ENCODE data around the gene CHORDC1.

CHORDC1 gene

DNA sequence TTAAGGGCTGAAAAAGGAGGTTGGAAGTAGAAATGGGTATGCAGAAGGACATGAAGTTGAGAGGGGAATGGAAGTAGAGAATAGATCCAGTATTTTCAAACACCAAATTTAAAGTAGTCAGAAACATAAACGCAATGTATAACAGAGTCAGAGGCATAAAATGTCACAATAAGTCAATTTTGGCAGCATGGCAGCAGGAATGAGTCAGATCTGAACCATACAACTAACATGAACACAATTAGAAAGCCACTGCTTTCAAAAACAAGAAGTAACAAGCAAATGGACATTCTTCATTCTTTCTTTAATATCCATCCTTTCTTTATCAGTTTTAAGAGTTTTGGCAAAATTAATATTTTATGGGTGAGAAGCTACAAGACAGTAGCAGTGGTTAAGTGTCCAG lies 2.5 kb downstream of the CHORDC1 start:
- H3K27ac ChIP-seq (ENCODE audit: poor library complexity, severe bottlenecking) = no peak overlapping the region
- no peak for DNase-seq (ENCODE audit: low spot score)
- H3K9me3 ChIP-seq (ENCODE audit: severe bottlenecking) = no peaks in the 10 kb centered on the region
- H3K4me3 ChIP-seq (ENCODE audit: severe bottlenecking) = peak overlapping the region; percentile 72
- H3K27me3 ChIP-seq (ENCODE audit: insufficient read depth, poor library complexity, severe bottlenecking) = no peaks in the 10 kb centered on the region
- H3K36me3 ChIP-seq (ENCODE audit: low read depth) = peaks cover 30% of the 10 kb centered on the region
- TF ChIP-seq, protein P1, sequence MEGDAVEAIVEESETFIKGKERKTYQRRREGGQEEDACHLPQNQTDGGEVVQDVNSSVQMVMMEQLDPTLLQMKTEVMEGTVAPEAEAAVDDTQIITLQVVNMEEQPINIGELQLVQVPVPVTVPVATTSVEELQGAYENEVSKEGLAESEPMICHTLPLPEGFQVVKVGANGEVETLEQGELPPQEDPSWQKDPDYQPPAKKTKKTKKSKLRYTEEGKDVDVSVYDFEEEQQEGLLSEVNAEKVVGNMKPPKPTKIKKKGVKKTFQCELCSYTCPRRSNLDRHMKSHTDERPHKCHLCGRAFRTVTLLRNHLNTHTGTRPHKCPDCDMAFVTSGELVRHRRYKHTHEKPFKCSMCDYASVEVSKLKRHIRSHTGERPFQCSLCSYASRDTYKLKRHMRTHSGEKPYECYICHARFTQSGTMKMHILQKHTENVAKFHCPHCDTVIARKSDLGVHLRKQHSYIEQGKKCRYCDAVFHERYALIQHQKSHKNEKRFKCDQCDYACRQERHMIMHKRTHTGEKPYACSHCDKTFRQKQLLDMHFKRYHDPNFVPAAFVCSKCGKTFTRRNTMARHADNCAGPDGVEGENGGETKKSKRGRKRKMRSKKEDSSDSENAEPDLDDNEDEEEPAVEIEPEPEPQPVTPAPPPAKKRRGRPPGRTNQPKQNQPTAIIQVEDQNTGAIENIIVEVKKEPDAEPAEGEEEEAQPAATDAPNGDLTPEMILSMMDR (IDR thresholded peaks at IDR 0.05; ENCODE audit: poor library complexity, severe bottlenecking) = no peak
- peak; percentile 35; the same call in 1 of the 3 replicates for ATAC-seq (ENCODE audit: low read depth)
- peaks cover 26% of the 10 kb centered on the region for H3K4me1 ChIP-seq (ENCODE audit: insufficient read depth, poor library complexity, severe bottlenecking)

DNA sequence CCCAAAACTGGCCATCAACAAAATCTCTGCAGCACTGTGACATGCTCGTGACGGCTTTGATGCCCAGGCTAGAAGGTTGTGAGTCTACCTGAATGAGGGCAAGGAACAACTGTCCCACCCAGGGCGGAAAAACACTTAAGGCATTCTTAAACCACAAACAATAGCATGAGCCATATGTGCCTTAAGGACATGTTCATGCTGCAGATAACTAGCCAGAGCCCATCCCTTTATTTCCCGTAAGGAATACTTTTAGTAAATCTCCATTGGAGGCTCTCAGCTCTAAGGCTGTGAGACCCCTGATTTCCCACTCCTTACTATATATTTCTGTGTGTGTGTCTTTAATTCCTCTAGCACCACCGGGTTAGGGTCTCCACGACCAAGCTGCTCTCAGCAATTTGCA lies 3.4 kb downstream of the CHORDC1 start:
- H3K27me3 ChIP-seq (ENCODE audit: insufficient read depth, poor library complexity, severe bottlenecking) = no peaks in the 10 kb centered on the region
- H3K4me1 ChIP-seq (ENCODE audit: insufficient read depth, poor library complexity, severe bottlenecking) = peaks cover 26% of the 10 kb centered on the region
- TF ChIP-seq, protein P1 (IDR thresholded peaks at IDR 0.05; ENCODE audit: poor library complexity, severe bottlenecking) = no peak
- no peak overlapping the region for H3K4me3 ChIP-seq (ENCODE audit: severe bottlenecking)
- no peak for ATAC-seq (ENCODE audit: low read depth)
- peaks cover 40% of the 10 kb centered on the region for H3K36me3 ChIP-seq (ENCODE audit: low read depth)
- H3K27ac ChIP-seq (ENCODE audit: poor library complexity, severe bottlenecking) = no peak overlapping the region
- H3K9me3 ChIP-seq (ENCODE audit: severe bottlenecking) = no peaks in the 10 kb centered on the region
- no peak for DNase-seq (ENCODE audit: low spot score)

DNA sequence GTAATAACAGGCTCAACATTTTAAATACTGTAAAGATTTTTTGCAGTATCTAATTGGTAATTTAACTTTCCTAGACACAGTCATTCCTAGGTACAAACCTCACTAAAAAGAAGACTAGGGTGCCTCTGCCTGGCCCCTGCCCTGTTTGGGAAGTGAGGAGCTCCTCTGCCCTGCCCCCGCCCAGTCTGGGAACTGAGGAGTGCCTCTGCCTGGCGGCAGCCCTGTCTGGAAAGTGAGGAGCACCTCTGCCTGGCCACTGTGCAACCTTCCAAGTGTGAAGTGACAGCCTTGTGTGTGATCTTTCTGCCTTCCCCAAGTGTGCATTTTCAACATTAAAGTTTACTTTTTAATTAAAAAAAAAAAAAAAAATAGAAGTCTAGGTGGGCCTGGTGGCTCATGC lies 4.2 kb downstream of the CHORDC1 start:
- ATAC-seq (ENCODE audit: low read depth) = no peak
- Histone ChIP-seq H3K36me3 (ENCODE audit: low read depth) (peaks cover 48% of the 10 kb centered on the region), H3K4me1 (ENCODE audit: insufficient read depth, poor library complexity, severe bottlenecking) (peaks cover 20% of the 10 kb centered on the region)

DNA sequence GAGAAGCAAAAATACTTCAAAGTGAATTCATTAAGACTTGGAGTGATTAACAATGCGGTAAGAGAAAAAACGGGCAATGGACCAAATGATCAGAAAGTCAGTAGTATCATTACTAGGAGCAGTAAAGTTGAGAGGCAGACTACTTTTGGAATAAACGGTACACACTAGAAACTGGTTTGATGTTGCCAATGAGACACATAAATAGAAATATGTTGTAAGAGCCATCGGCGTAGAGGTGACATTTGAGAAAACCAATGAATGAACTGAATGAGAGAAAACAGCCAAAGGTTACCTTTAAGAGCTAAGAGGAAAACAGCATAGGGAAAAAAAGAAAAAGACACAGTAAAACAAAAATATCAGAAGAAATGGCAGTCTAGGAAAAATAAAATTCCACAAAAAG lies 6.2 kb downstream of the CHORDC1 start:
- Histone ChIP-seq H3K4me1 (ENCODE audit: insufficient read depth, poor library complexity, severe bottlenecking) (peaks cover 20% of the 10 kb centered on the region), H3K36me3 (ENCODE audit: low read depth) (peaks cover 67% of the 10 kb centered on the region), H3K4me3 (ENCODE audit: severe bottlenecking) (no peak overlapping the region), H3K9me3 (ENCODE audit: severe bottlenecking) (no peaks in the 10 kb centered on the region), H3K27ac (ENCODE audit: poor library complexity, severe bottlenecking) (no peak overlapping the region), H3K27me3 (ENCODE audit: insufficient read depth, poor library complexity, severe bottlenecking) (no peaks in the 10 kb centered on the region)
- ATAC-seq (ENCODE audit: low read depth) (no peak), DNase-seq (ENCODE audit: low spot score) (no peak)
- TF ChIP-seq, protein P1 (IDR thresholded peaks at IDR 0.05; ENCODE audit: poor library complexity, severe bottlenecking) = no peak

More for the DNA sequence above, 4.2 kb downstream of the CHORDC1 start:
- DNase-seq (ENCODE audit: low spot score) = no peak
- no peaks in the 10 kb centered on the region for H3K9me3 ChIP-seq (ENCODE audit: severe bottlenecking)
- H3K27ac ChIP-seq (ENCODE audit: poor library complexity, severe bottlenecking) = no peak overlapping the region
- TF ChIP-seq, protein P1 (IDR thresholded peaks at IDR 0.05; ENCODE audit: poor library complexity, severe bottlenecking) = no peak
- no peaks in the 10 kb centered on the region for H3K27me3 ChIP-seq (ENCODE audit: insufficient read depth, poor library complexity, severe bottlenecking)
- H3K4me3 ChIP-seq (ENCODE audit: severe bottlenecking) = no peak overlapping the region

DNA sequence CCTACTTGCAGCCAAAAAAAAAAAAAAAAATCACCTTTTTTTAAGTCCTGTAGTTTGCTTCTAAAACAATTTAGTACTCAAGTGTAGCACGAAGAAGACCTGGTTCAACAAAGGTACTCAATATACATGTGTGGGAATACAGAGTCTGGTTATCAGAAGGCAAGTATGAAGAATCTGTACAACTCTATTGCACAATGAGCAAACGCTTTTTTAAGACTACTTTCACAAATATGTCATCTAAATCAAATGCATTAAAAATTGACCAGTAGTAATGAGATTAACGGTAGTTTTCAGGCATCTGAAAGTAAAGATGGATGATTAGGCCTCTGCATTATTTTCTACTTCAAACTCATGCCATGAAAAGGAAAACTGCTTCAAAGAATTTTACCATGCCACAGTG lies 9.5 kb downstream of the CHORDC1 start:
- Histone ChIP-seq H3K36me3 (ENCODE audit: low read depth) (peaks cover 90% of the 10 kb centered on the region), H3K27me3 (ENCODE audit: insufficient read depth, poor library complexity, severe bottlenecking) (no peaks in the 10 kb centered on the region), H3K27ac (ENCODE audit: poor library complexity, severe bottlenecking) (no peak overlapping the region), H3K9me3 (ENCODE audit: severe bottlenecking) (no peaks in the 10 kb centered on the region), H3K4me3 (ENCODE audit: severe bottlenecking) (no peak overlapping the region), H3K4me1 (ENCODE audit: insufficient read depth, poor library complexity, severe bottlenecking) (no peaks in the 10 kb centered on the region)
- TF ChIP-seq, protein P1 (IDR thresholded peaks at IDR 0.05; ENCODE audit: poor library complexity, severe bottlenecking) = no peak
- ATAC-seq (ENCODE audit: low read depth) (no peak), DNase-seq (ENCODE audit: low spot score) (no peak)

Data from RWPE2 (cell line).